HepG2 (cell line): ENCODE results near the gene SELENOI. TPM values are rescaled to one million over a fixed set of nuclear protein-coding genes. Genes with fewer than 3 reads are reported as not detected.

ENCODE experiments used
- ATAC-seq: fragments of 200-7000 bp; cut with Tn5 transposase; 3 replicates; pipeline ENCODE4 v1.9.1; 2020; ENCODE audit warnings: mild to moderate bottlenecking, moderate library complexity
- BruUV-seq: library from RNA; stranded (reverse); fragments of 400-500 nt; replicated peaks from 2 replicates; lab custom pipeline; 2021; lab: Mats Ljungman, UMichigan
- CTCF ChIA-PET: fragments of 300-600 bp; formaldehyde crosslinking; extraction: SDS; loops from one replicate; lab custom pipeline; 2021; ENCODE audit warnings: low total read pairs, inconsistent platforms, low intra/inter-chr PET ratio; lab: Yijun Ruan, JAX
- POLR2A ChIA-PET: fragments of 350-600 bp; sonication (Branson Sonifier 250); formaldehyde crosslinking; loops from one replicate; lab custom pipeline; 2020; ENCODE audit warnings: antibody characterized with exemption, inconsistent platforms; lab: Yijun Ruan, JAX
- DNase-seq: peaks from one replicate; pipeline ENCODE4 v3.0.0-alpha.2; 2015; ENCODE audit warnings: low spot score
- FAIRE-seq: peaks from 3 replicates; lab custom pipeline; 2011; peaks lifted over from hg19 to GRCh38; lab: Jason Lieb, UNC
- H2AFZ ChIP-seq: one replicate; pipeline ENCODE4 v1.6.1; 2011; ENCODE audit warnings: low read length, inconsistent platforms
- H3K27ac ChIP-seq: fragments of 300-600 bp; 3 replicates; pipeline ENCODE4 v1.8.0; 2011; ENCODE audit warnings: mixed run types, mild to moderate bottlenecking, mixed read lengths, low read length, inconsistent platforms; ENCODE audit not compliant: insufficient read depth; ENCODE audit errors: extremely low read length
- H3K27me3 ChIP-seq, 2 experiments: fragments of 200-600 bp in 1 of 2; 2 replicates in 1 of 2; 3 replicates in 1 of 2; pipeline versions ENCODE4 v1.6.0 to v1.8.0; 2011; ENCODE audit warnings: low read length in 2 of 2, mild to moderate bottlenecking in 2 of 2, moderate library complexity in 2 of 2, inconsistent platforms in 1 of 2; ENCODE audit not compliant: insufficient read depth in 2 of 2, control insufficient read depth in 1 of 2
- H3K36me3 ChIP-seq, 2 experiments: fragments of 200-600 bp in 1 of 2; replicated peaks in 1 of 2; 2 replicates in 1 of 2; 3 replicates in 1 of 2; pipeline versions ENCODE4 v1.5.1 to v1.8.0; 2011; ENCODE audit warnings: low read length in 2 of 2, inconsistent platforms in 1 of 2; ENCODE audit not compliant: insufficient read depth in 2 of 2, control insufficient read depth in 1 of 2
- H3K4me1 ChIP-seq: 2 replicates; pipeline ENCODE4 v1.5.1; 2012; ENCODE audit warnings: low read length, inconsistent platforms; ENCODE audit not compliant: insufficient read depth
- H3K4me2 ChIP-seq: 2 replicates; pipeline ENCODE4 v1.6.0; 2011; ENCODE audit warnings: low read depth, low read length, inconsistent platforms
- H3K4me3 ChIP-seq, 3 experiments: fragments of 200-600 bp in 1 of 3; sonication (generic), shearing (Covaris generic) in 1 of 3; replicated peaks in 1 of 3; 2 replicates each; pipeline ENCODE4 v1.5.1; 2011 to 2016; ENCODE audit warnings: low read length in 3 of 3, inconsistent platforms in 2 of 3, low read depth in 2 of 3, mild to moderate bottlenecking in 2 of 3, control low read depth in 1 of 3, mixed read lengths in 1 of 3; ENCODE audit not compliant: insufficient read depth in 1 of 3
- H3K79me2 ChIP-seq: one replicate; pipeline ENCODE4 v1.6.1; 2011; ENCODE audit warnings: low read length, inconsistent platforms; ENCODE audit not compliant: insufficient read depth
- H3K9ac ChIP-seq: 2 replicates; pipeline ENCODE4 v1.6.0; 2011; ENCODE audit warnings: mild to moderate bottlenecking, low read depth, low read length, inconsistent platforms; ENCODE audit not compliant: insufficient read depth
- H3K9me3 ChIP-seq: 2 replicates; pipeline ENCODE4 v1.5.1; 2012; ENCODE audit warnings: mild to moderate bottlenecking, low read length
- H4K20me1 ChIP-seq: 2 replicates; pipeline ENCODE4 v1.6.0; 2011; ENCODE audit warnings: inconsistent platforms, mild to moderate bottlenecking, low read length, moderate library complexity; ENCODE audit not compliant: insufficient read depth
- ELF3 ChIP-seq: IDR thresholded peaks from 2 replicates; pipeline ENCODE4 v1.6.1; 2016; ENCODE audit warnings: missing genetic modification reagents, missing compliant biosample characterization
- IKZF4 ChIP-seq: sonication (generic); formaldehyde crosslinking; IDR thresholded peaks from 2 replicates; pipeline ENCODE4 v1.5.1; 2020; ENCODE audit warnings: borderline replicate concordance, mild to moderate bottlenecking, low read depth, missing genetic modification reagents; ENCODE audit errors: not compliant biosample characterization
- PPARG ChIP-seq: conservative IDR thresholded peaks from 2 replicates; pipeline ENCODE4 v1.6.1; 2016; ENCODE audit warnings: missing biosample characterization, missing genetic modification reagents
- PTBP1 ChIP-seq: fragments of 200-400 bp; formaldehyde crosslinking; IDR thresholded peaks from 2 replicates; pipeline ENCODE4 v1.6.1; 2018; ENCODE audit warnings: low read length, low read depth; ENCODE audit not compliant: poor library complexity, severe bottlenecking
- ZBTB3 ChIP-seq: sonication (generic); formaldehyde crosslinking; IDR thresholded peaks from 2 replicates; pipeline ENCODE4 v1.4.0; 2020; ENCODE audit warnings: low read depth, mild to moderate bottlenecking, moderate library complexity, missing genetic modification reagents, borderline replicate concordance
- ZFP36L1 ChIP-seq: sonication (generic); formaldehyde crosslinking; IDR thresholded peaks from 2 replicates; pipeline ENCODE4 v1.8.0; 2022; ENCODE audit warnings: mild to moderate bottlenecking, missing genetic modification reagents, moderate library complexity
- ZNF460 ChIP-seq: sonication (generic); formaldehyde crosslinking; IDR thresholded peaks from 2 replicates; pipeline ENCODE4 v1.5.1; 2020; ENCODE audit warnings: missing genetic modification reagents, mild to moderate bottlenecking, borderline replicate concordance
- ZNF792 ChIP-seq: IDR thresholded peaks from 2 replicates; pipeline ENCODE4 v1.6.1; 2016
- WGBS: methylation state at CpG from one replicate; pipeline ENCODE4 v1.1.6; 2017; ENCODE audit warnings: low lambda C conversion rate; 5-methylcytosine and 5-hydroxymethylcytosine counted together
- in situ Hi-C: cut with HindIII; loops from 2 replicates; pipeline ENCODE4 v1.10.0; 2017; ENCODE audit warnings: low pct_unique_long_range_greater_than_20kb; ENCODE audit not compliant: extremely low pct_ligation_motif_present
- intact Hi-C: fragments of 100-400 bp; cut with micrococcal nuclease; formaldehyde crosslinking; loops from one replicate; pipeline ENCODE4 v1.10.0; 2022; ENCODE audit not compliant: unreplicated experiment
- polyA plus RNA-seq, 8 experiments: library from polyadenylated mRNA; depleted of rRNA in 3 of 8; stranded (reverse) in 7 of 8; unstranded in 1 of 8; fragments of >200 nt; fragmentation: Illumina TruSeq in 4 of 8; extraction: Trizol in 4 of 8; gene quantifications; 2 replicates each; pipeline versions ENCODE4 v1.2.1 to v1.2.3, GENCODE V29; 2011 to 2016; ENCODE audit warnings: low read depth in 4 of 8, missing spikeins in 1 of 8, mixed read lengths in 1 of 8; ENCODE audit not compliant: insufficient read depth in 1 of 8
- total RNA-seq, 5 experiments: library from RNA; depleted of rRNA; stranded (reverse); fragments of >200 nt; fragmentation: Illumina TruSeq; extraction: Trizol; gene quantifications; 2 replicates each; pipeline ENCODE4 v1.2.3, GENCODE V29; 2016; ENCODE audit warnings: low read depth in 1 of 5
- TF ChIP-seq, protein P1 (sequence below): sonication (generic); formaldehyde crosslinking; IDR thresholded peaks from 2 replicates; pipeline ENCODE4 v1.4.0; 2020; ENCODE audit warnings: mild to moderate bottlenecking, low read depth, missing genetic modification reagents
- TF ChIP-seq, protein P2 (sequence below), 2 experiments: sonication (generic) in 1 of 2; formaldehyde crosslinking in 1 of 2; IDR thresholded peaks; 2 replicates each; pipeline versions ENCODE4 v1.4.0 to v1.6.1; 2016 to 2020; ENCODE audit warnings: borderline replicate concordance in 1 of 2, low read depth in 1 of 2, mild to moderate bottlenecking in 1 of 2, missing genetic modification reagents in 1 of 2
- TF ChIP-seq, protein P3 (sequence below): sonication (generic); formaldehyde crosslinking; IDR thresholded peaks from 2 replicates; pipeline ENCODE4 v1.4.0; 2020; ENCODE audit warnings: missing genetic modification reagents
- TF ChIP-seq, protein P4 (sequence below): sonication (generic); formaldehyde crosslinking; IDR thresholded peaks from 2 replicates; pipeline ENCODE4 v1.4.0; 2020; ENCODE audit warnings: missing genetic modification reagents, borderline replicate concordance

Gene SELENOI
- total and polyA plus RNA-seq, 2 of the 13 experiments (the other 11 are each of a cell fraction or from before 2014, with no cell fraction given) = 27.7 to 60.3 TPM

DNA sequence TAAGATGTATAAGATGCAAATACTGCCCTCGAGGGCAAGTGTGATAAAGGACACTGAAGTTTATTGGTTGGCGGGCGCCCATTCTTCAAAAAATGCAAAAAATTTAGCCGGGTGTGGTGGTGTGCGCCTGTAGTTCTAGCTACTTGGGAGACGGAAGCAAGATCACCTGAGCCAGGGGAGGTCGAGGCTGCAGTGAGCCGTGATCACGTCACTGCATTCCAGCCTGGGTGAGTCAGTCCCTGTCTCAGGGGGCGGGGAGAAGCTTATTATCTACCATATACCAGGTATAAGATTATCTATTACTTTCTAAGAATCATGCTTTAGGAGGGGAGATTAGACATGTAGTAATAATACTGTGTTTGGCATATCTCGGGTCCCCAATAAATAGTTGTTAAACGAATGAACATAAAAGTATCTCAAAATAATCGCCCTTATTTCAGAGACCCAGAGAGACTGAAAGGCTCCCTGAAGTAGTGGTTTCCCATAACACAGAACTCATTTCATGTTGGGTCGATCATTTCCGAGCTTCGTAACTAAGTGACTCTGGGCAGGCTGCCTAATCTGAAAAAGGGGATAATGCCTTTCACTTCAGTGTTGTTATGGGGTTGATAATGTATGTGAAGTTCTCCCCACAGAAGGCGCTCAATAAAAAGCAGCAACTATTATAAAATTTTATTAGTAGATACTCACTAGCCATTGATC is 1.2 kb upstream of the SELENOI start:
- CTCF ChIA-PET = no interaction called here
- FAIRE-seq = no peak
- BruUV-seq = no TSS peak
- H2AFZ ChIP-seq = no peak overlapping the region
- peak overlapping the region; percentile 70 to 96 (median 91) for H3K4me3 ChIP-seq
- no peaks in the 10 kb centered on the region for H3K9me3 ChIP-seq
- DNase-seq = peak; percentile 63
- no peaks in the 10 kb centered on the region; a peak in 1 of 5 replicates for H3K27me3 ChIP-seq
- WGBS = 31% methylated on average over 17 of the region's 17 CpGs
- intact Hi-C loops (loop anchor here (5.0 kb wide), 1 partner anchor 123 kb away; no protein-coding TSS in a partner anchor), in situ Hi-C loops (loop anchor here (25.0 kb wide), 1 partner anchor 357 kb away; the partner anchor contains the start of gene KIF3C)
- H3K27ac ChIP-seq = peak overlapping the region; percentile 97
- H4K20me1 ChIP-seq = peaks cover 9% of the 10 kb centered on the region
- H3K36me3 ChIP-seq = no peaks in the 10 kb centered on the region
- peak overlapping the region; percentile 95 for H3K4me2 ChIP-seq
- peak overlapping the region; percentile 98 for H3K9ac ChIP-seq
- peaks cover 55% of the 10 kb centered on the region for H3K79me2 ChIP-seq
- H3K4me1 ChIP-seq = peaks cover 63% of the 10 kb centered on the region
- no peak for ATAC-seq
- POLR2A ChIA-PET = interaction anchor here (1.2 to 3.1 kb wide), 10 partner anchors 8 to 113 kb away, joined by 3 to 52 read pairs (median 8); partner anchors contain the start of genes HADHA and HADHB
- TF ChIP-seq, protein P1, sequence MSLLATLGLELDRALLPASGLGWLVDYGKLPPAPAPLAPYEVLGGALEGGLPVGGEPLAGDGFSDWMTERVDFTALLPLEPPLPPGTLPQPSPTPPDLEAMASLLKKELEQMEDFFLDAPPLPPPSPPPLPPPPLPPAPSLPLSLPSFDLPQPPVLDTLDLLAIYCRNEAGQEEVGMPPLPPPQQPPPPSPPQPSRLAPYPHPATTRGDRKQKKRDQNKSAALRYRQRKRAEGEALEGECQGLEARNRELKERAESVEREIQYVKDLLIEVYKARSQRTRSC (CRISPR knock-in tag) = no peak
- no peak for TF ChIP-seq ZBTB3 (CRISPR knock-in tag)
- TF ChIP-seq, protein P2, sequence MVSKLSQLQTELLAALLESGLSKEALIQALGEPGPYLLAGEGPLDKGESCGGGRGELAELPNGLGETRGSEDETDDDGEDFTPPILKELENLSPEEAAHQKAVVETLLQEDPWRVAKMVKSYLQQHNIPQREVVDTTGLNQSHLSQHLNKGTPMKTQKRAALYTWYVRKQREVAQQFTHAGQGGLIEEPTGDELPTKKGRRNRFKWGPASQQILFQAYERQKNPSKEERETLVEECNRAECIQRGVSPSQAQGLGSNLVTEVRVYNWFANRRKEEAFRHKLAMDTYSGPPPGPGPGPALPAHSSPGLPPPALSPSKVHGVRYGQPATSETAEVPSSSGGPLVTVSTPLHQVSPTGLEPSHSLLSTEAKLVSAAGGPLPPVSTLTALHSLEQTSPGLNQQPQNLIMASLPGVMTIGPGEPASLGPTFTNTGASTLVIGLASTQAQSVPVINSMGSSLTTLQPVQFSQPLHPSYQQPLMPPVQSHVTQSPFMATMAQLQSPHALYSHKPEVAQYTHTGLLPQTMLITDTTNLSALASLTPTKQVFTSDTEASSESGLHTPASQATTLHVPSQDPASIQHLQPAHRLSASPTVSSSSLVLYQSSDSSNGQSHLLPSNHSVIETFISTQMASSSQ (IDR thresholded peaks at IDR 0.05; ENCODE audit: low read depth) = 0 out of 2 replicates have a peak, but pooled peaks have one; percentile 17
- TF ChIP-seq, protein P2 (CRISPR knock-in tag; IDR thresholded peaks at IDR 0.05; ENCODE audit: borderline replicate concordance) = no peak
- TF ChIP-seq, protein P3, sequence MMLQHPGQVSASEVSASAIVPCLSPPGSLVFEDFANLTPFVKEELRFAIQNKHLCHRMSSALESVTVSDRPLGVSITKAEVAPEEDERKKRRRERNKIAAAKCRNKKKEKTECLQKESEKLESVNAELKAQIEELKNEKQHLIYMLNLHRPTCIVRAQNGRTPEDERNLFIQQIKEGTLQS (CRISPR knock-in tag) = peak; percentile 88
- no peak for TF ChIP-seq IKZF4 (CRISPR knock-in tag)
- no peak for TF ChIP-seq PTBP1
- TF ChIP-seq ZNF460 (CRISPR knock-in tag) = peak; percentile 89
- TF ChIP-seq, protein P4, sequence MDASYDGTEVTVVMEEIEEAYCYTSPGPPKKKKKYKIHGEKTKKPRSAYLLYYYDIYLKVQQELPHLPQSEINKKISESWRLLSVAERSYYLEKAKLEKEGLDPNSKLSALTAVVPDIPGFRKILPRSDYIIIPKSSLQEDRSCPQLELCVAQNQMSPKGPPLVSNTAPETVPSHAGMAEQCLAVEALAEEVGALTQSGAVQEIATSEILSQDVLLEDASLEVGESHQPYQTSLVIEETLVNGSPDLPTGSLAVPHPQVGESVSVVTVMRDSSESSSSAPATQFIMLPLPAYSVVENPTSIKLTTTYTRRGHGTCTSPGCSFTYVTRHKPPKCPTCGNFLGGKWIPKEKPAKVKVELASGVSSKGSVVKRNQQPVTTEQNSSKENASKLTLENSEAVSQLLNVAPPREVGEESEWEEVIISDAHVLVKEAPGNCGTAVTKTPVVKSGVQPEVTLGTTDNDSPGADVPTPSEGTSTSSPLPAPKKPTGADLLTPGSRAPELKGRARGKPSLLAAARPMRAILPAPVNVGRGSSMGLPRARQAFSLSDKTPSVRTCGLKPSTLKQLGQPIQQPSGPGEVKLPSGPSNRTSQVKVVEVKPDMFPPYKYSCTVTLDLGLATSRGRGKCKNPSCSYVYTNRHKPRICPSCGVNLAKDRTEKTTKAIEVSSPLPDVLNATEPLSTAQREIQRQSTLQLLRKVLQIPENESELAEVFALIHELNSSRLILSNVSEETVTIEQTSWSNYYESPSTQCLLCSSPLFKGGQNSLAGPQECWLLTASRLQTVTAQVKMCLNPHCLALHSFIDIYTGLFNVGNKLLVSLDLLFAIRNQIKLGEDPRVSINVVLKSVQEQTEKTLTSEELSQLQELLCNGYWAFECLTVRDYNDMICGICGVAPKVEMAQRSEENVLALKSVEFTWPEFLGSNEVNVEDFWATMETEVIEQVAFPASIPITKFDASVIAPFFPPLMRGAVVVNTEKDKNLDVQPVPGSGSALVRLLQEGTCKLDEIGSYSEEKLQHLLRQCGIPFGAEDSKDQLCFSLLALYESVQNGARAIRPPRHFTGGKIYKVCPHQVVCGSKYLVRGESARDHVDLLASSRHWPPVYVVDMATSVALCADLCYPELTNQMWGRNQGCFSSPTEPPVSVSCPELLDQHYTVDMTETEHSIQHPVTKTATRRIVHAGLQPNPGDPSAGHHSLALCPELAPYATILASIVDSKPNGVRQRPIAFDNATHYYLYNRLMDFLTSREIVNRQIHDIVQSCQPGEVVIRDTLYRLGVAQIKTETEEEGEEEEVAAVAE = peak; percentile 7; the same call in 1 of the 2 replicates
- peak; percentile 45; the same call in 1 of the 2 replicates for TF ChIP-seq ZFP36L1 (CRISPR knock-in tag)
- TF ChIP-seq PPARG = 0 out of 2 replicates have a peak, but pooled peaks have one; percentile 13
- TF ChIP-seq ZNF792 = no peak
- peak; percentile 43; the same call in 1 of the 2 replicates for TF ChIP-seq ELF3 (CRISPR knock-in tag)
